IPS DF 6.9 (cell line): ENCODE measurements around the gene ARL15.

ENCODE experiments used
- DNase-seq: peaks from one replicate; pipeline ENCODE4 v3.0.0-alpha.2; 2013; ENCODE audit warnings: low read depth, low spot score
- H3K27ac ChIP-seq: one replicate; pipeline ENCODE4 v1.5.1; 2013; ENCODE audit warnings: low read length, control low read depth
- H3K27me3 ChIP-seq: 2 replicates; pipeline ENCODE4 v1.6.1; 2013; ENCODE audit warnings: mild to moderate bottlenecking, low read length; ENCODE audit not compliant: control insufficient read depth, insufficient read depth
- H3K36me3 ChIP-seq: 2 replicates; pipeline ENCODE4 v1.6.1; 2013; ENCODE audit warnings: low read length; ENCODE audit not compliant: control insufficient read depth, insufficient read depth
- H3K4me1 ChIP-seq: 2 replicates; pipeline ENCODE4 v1.6.1; 2013; ENCODE audit warnings: low read length; ENCODE audit not compliant: control insufficient read depth, insufficient read depth
- H3K4me3 ChIP-seq: 2 replicates; pipeline ENCODE4 v1.5.1; 2013; ENCODE audit warnings: mild to moderate bottlenecking, low read length
- H3K9me3 ChIP-seq: 2 replicates; pipeline ENCODE4 v1.6.1; 2013; ENCODE audit warnings: low read length, inconsistent platforms; ENCODE audit not compliant: control insufficient read depth, insufficient read depth
- WGBS: extraction: QIAGEN DNeasy Blood & Tissue Kit; methylation state at CpG from one replicate; pipeline ENCODE4 v1.1.7; 2013; ENCODE audit warnings: mixed read lengths, missing lambda C conversion rate; ENCODE audit not compliant: insufficient read length, insufficient coverage; 5-methylcytosine and 5-hydroxymethylcytosine counted together

The ARL15 gene

GRCh38 chr5:54159153-54159892, 151.1 kb downstream of the ARL15 start:
- whole genome bisulfite sequencing, result no CpG with 5 or more reads among the region's 4 CpGs
- no peaks in the 10 kb centered on the region for H3K9me3 ChIP-seq
- H3K27me3 ChIP-seq, result no peaks in the 10 kb centered on the region
- no peak overlapping the region for H3K4me3 ChIP-seq
- no peak for DNase-seq
- H3K4me1 ChIP-seq, result no peaks in the 10 kb centered on the region
- H3K27ac ChIP-seq, result no peak overlapping the region
- no peaks in the 10 kb centered on the region for H3K36me3 ChIP-seq

GRCh38 chr5:54156577-54156976, 153.8 kb downstream of the ARL15 start:
- no peak for DNase-seq
- Histone ChIP-seq H3K27ac (no peak overlapping the region), H3K36me3 (no peaks in the 10 kb centered on the region), H3K27me3 (no peaks in the 10 kb centered on the region), H3K4me3 (no peak overlapping the region), H3K9me3 (no peaks in the 10 kb centered on the region), H3K4me1 (no peaks in the 10 kb centered on the region)
- WGBS, result no CpG with 5 or more reads among the region's 1 CpG

- Histone ChIP-seq H3K27me3 (no peaks in the 10 kb centered on the region), H3K36me3 (no peaks in the 10 kb centered on the region), H3K4me1 (no peaks in the 10 kb centered on the region), H3K9me3 (no peaks in the 10 kb centered on the region), H3K27ac (no peak overlapping the region), H3K4me3 (no peak overlapping the region)
- no peak for DNase-seq
- no CpG with 5 or more reads among the region's 1 CpG for WGBS
These were observed 159.5 kb downstream of the ARL15 start for GRCh38 chr5:54150841-54151240.

- WGBS, result no CpG with 5 or more reads among the region's 2 CpGs
- Histone ChIP-seq H3K27me3 (no peaks in the 10 kb centered on the region; the same call in 1 of the 2 replicates), H3K9me3 (no peaks in the 10 kb centered on the region), H3K4me1 (no peaks in the 10 kb centered on the region), H3K4me3 (no peak overlapping the region), H3K27ac (no peak overlapping the region), H3K36me3 (no peaks in the 10 kb centered on the region)
- DNase-seq, result no peak
These were observed 161.5 kb downstream of the ARL15 start for GRCh38 chr5:54148858-54149257.

GRCh38 chr5:54148067-54148845, 162.1 kb downstream of the ARL15 start:
- Histone ChIP-seq H3K27ac (no peak overlapping the region), H3K36me3 (no peaks in the 10 kb centered on the region), H3K4me1 (no peaks in the 10 kb centered on the region), H3K9me3 (no peaks in the 10 kb centered on the region), H3K27me3 (no peaks in the 10 kb centered on the region; the same call in 1 of the 2 replicates), H3K4me3 (no peak overlapping the region)
- WGBS, result no CpG with 5 or more reads among the region's 6 CpGs
- DNase-seq, result no peak

- Histone ChIP-seq H3K27ac (no peak overlapping the region), H3K27me3 (no peaks in the 10 kb centered on the region; the same call in 1 of the 2 replicates), H3K4me3 (no peak overlapping the region), H3K9me3 (no peaks in the 10 kb centered on the region), H3K36me3 (no peaks in the 10 kb centered on the region), H3K4me1 (no peaks in the 10 kb centered on the region)
- no peak for DNase-seq
- WGBS, result no CpG with 5 or more reads among the region's 1 CpG
These were observed 163.5 kb downstream of the ARL15 start for GRCh38 chr5:54146916-54147315.

- Histone ChIP-seq H3K36me3 (no peaks in the 10 kb centered on the region), H3K9me3 (no peaks in the 10 kb centered on the region), H3K4me3 (no peak overlapping the region), H3K27me3 (no peaks in the 10 kb centered on the region; the same call in 1 of the 2 replicates), H3K27ac (no peak overlapping the region), H3K4me1 (no peaks in the 10 kb centered on the region)
- no CpG with 5 or more reads among the region's 3 CpGs for WGBS
- DNase-seq, result no peak
These were observed 164.0 kb downstream of the ARL15 start for GRCh38 chr5:54146390-54146789.

- WGBS, result 100% methylated on average over 1 of the region's 2 CpGs
These were observed 170.0 kb downstream of the ARL15 start for GRCh38 chr5:54140247-54140840.

GRCh38 chr5:54136516-54137440, 173.6 kb downstream of the ARL15 start:
- no peak for DNase-seq
- H3K27ac ChIP-seq, result no peak overlapping the region
- no CpG with 5 or more reads among the region's 5 CpGs for WGBS

More at GRCh38 chr5:54140247-54140840, 170.0 kb downstream of the ARL15 start:
- no peaks in the 10 kb centered on the region for H3K36me3 ChIP-seq
- H3K27ac ChIP-seq, result no peak overlapping the region
- H3K9me3 ChIP-seq, result no peaks in the 10 kb centered on the region
- DNase-seq, result no peak
- H3K27me3 ChIP-seq, result no peaks in the 10 kb centered on the region; the same call in 1 of the 2 replicates
- no peaks in the 10 kb centered on the region for H3K4me1 ChIP-seq
- H3K4me3 ChIP-seq, result no peak overlapping the region

GRCh38 chr5:54135042-54135441, 175.3 kb downstream of the ARL15 start:
- Histone ChIP-seq H3K9me3 (no peaks in the 10 kb centered on the region), H3K27ac (no peak overlapping the region), H3K4me3 (no peak overlapping the region), H3K27me3 (no peaks in the 10 kb centered on the region), H3K4me1 (no peaks in the 10 kb centered on the region), H3K36me3 (no peaks in the 10 kb centered on the region)
- no CpG with 5 or more reads among the region's 2 CpGs for WGBS
- DNase-seq, result no peak

More at GRCh38 chr5:54136516-54137440, 173.6 kb downstream of the ARL15 start:
- H3K27me3 ChIP-seq, result no peaks in the 10 kb centered on the region
- no peaks in the 10 kb centered on the region for H3K4me1 ChIP-seq
- no peak overlapping the region for H3K4me3 ChIP-seq
- no peaks in the 10 kb centered on the region for H3K9me3 ChIP-seq
- no peaks in the 10 kb centered on the region for H3K36me3 ChIP-seq
